ENCODE data around the gene AUTS2. TPM values are rescaled to one million over a fixed set of nuclear protein-coding genes. Genes with fewer than 3 reads are reported as not detected.

AUTS2 gene
- total RNA-seq, 1 experiment from 2014 or later: 4.6 TPM

DNA sequence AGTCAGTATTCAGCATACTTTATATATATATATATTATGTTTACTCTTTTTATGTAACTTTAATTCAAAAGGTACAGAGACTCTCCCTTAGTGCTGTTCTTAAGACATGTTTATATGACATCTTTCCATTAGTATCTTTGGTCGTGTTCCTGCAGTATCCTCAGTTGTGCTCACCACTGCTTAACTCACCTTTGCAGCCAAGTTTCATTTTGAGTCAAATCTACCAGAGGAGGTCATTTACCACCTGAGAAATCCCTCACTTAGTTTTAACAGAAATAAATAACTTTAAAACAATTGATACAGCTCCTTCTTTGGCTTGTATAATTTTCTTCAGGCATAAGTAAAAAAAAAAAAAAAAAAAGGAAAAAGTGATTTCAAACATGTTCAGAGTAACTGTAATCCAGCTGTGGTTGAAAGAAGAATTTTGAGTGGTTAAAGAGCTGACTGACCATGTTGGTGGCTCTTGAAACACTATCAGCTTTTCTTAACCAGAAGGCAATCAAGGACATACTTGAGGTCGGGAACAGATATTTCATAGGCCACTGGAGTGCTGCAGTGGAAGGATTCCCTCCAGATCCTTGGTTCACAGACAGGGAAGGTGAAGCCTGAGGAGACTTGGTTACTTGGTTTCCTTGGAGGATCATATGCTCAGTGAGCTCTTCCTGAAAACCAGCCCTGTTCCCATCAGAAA is 116.8 kb downstream of the AUTS2 start:
- no peak for DNase-seq (ENCODE audit: low read depth)

DNA sequence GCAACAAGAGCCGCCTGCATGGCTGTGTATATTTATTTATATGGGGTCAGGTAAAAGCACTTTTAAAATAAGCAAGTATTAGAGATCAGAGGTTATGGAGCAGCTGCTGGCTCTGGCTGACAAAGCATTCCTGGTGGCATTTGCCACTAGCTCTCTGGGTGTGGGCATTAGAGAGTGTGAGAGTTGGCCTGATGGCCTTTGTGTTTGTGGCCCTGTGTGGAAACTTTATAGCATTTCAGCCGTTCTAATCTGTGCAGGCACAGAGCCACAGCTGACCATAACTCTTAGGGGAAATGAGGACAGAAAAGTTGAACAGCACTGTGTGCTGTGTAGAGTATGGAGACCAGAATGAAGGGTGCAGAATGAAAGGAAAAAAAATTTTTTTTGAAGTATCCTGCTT is 118.9 kb downstream of the AUTS2 start:
- DNase-seq (ENCODE audit: low read depth): no peak

DNA sequence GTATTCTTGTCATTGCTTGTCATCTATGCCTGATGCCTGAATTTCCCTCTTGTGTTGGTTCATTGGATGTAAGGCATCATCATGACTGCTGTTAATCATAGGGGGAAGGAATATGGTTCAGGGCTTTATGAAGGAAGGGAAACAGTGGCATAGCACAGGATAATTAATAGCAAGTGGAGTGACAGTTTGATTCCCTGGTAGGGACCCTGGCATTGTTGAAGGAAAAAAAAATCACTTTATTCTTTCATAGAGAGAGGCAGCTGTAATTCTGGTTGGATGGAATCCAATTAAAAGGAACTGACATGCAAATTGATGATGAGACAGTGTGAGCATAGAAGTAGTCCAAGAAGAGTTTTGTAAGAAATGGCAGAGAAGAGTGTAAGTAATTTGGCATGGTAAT is 121.4 kb downstream of the AUTS2 start:
- no peak for DNase-seq (ENCODE audit: low read depth)

DNA sequence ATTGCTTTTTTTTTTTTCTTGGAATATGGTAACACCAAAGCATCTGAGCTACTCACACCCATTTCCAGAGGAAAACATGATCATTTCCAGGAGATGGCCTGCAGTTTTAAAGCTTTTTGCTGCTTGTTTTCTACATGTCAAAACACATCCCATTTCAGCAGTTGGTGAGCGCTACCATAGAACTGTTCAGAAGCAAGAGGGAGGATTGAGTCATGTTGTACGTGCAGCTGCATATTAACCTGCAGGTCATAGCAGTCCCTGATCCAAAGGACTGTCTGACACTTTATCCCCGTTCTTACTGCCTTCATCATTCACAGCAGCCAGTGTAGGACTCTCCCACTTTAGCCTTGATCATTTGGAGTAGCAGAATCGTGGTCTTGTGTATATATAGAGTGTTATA is 124.6 kb downstream of the AUTS2 start:
- no peak for DNase-seq (ENCODE audit: low read depth)

DNA sequence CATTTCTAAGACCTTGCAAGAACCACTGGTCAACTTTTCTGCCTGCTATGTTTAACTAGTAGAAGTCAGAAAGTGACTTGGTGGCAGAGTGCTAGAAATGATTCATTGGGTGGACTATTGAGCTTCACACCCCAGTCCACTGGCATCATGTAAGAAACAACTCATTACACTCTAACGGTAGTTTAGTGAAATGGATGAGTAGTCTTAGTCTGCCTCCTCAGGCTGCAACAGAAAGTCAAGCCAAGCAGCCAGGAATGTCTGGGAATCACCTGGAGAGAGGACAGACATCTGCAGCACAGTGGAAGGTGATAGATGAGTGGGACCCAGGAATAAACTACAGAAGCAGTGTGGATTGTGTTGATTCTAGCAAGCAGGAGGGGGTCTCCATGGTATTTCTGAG is 125.4 kb downstream of the AUTS2 start:
- no peak for DNase-seq (ENCODE audit: low read depth)

DNA sequence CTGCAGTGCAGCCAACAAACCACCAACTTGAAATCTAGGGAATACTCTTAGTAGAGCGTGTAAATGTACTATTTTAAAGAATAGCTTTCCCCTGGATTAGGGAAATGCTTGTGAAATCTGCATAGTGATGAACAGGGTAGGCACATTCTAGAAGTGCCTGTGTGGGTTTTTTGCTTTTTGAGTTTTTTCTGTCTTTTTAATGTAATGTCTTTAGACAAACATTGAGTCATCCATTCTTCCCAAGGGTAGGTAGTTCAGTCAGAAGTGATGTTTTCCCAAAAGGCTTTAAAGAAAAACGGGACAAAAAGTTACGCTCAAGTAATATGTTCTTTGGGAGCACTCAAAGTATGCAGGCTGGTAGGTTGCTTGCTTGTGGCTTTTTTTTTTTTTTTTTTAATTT is 130.0 kb downstream of the AUTS2 start:
- no peak for DNase-seq (ENCODE audit: low read depth)

DNA sequence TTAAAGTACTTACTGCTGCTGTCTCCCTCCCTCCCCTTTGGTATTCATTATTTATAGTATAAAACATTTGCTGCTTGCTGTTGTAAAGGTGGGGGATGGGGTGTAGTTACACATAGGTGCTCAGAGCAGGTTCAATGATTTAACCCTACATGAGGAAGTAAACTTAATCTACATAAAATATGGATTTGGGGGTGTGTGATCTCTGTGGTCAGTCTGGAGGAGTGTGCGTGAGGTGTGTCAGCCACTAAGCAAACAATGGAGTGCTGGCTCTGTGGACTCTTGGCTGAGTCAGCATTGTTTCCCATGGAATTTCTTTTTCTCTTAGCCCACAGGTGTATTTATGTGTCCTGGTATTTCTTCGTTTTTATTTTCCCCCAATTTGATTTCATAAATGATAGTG is 133.9 kb downstream of the AUTS2 start:
- no peak for DNase-seq (ENCODE audit: low read depth)

DNA sequence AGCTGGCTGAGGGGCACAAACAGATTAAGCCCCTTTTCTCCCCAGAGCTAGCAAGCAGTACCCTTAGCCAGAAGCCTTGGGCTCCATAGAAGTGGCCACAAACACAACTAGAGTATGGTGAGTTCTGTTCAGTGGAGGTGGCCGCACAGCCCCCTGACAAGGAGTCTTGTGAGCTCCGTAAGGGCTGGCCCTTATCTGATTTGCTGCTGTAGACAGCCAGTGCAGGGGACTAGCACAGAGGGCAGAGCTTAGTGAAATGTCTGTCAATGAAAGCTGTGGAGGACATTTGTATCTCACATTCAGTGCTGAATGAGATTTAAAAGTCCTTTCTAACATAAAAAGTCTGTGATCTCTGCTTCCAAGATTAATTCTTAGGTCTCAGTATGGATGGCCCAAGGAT is 137.3 kb downstream of the AUTS2 start:
- no peak for DNase-seq (ENCODE audit: low read depth)

DNA sequence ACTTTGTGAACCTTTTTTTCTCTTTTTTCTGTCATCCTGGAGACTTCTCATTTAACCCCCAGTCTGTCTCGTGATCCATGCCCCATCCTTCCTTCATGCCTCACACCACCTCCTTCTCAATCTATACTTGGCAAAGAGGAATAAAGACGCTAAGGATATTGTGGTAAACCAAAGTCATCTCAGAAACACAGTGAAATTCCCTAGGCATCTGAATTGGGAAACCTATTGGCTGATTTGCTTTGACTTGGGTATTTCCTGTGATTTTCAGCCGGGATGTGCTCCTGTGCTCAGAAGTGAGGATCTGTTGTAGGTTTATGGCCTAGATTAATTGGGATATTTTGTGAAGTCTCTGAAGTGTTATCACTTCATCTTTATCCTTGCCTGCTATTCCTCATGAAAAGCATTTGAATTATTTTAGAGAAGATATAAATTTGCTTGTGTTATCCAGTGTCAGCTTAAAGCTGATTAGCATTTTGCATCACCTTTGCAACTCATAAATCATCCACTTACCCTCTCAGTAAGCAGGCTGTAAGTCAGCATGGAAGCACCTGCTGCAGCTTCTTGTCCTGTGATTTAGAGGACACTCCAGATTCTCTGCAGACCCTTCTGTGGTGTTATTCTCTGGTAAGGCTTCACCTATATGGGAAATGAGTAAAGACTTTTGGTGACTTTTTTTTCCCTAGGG is 138.0 kb downstream of the AUTS2 start:
- DNase-seq (ENCODE audit: low read depth): no peak

DNA sequence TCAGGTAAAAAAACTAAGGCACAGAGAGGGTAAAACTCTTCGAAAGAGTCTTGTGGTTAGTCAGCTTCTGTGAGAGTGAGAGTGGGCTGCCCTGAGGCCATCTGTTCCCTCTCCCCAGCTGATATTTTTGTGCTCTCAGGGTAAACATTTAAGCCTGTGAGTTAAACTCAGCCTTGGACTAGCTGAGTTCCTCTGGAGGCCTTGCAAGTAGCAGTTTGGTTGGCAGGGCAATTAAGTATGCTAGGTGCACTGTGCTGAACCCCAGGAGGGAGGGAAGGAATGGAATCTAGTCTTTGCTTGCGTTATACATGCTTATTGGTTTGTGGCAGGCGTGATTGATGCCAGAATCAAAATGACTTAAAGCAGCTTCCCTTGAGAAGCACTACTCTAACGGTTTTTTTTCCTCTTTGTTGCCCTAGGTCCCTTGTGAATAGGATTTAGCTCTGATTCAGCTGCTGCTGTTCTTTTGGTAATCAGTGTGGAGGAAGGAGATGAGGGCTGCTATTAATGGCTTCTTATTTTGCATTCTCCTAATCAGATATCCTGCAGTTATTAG is 140.2 kb downstream of the AUTS2 start:
- no peak for DNase-seq (ENCODE audit: low read depth)

DNA sequence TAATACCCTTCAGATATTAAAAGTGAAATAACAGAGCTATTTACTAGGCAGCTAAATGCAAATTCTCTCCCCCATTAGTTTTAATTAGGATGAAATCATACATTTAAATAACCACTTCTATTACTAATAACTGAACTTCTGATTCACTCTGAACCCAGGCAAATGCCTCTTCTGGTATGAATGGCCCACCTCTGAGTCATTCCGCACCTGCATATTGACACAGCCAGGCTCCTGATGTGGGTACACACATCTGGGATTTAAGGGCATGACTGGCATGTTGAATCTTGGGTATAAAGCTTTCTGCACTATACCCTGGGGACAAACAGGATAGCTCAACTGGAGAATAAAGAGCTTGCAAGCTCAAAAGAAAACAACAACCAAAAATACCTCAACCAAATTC is 140.9 kb downstream of the AUTS2 start:
- no peak for DNase-seq (ENCODE audit: low read depth)

DNA sequence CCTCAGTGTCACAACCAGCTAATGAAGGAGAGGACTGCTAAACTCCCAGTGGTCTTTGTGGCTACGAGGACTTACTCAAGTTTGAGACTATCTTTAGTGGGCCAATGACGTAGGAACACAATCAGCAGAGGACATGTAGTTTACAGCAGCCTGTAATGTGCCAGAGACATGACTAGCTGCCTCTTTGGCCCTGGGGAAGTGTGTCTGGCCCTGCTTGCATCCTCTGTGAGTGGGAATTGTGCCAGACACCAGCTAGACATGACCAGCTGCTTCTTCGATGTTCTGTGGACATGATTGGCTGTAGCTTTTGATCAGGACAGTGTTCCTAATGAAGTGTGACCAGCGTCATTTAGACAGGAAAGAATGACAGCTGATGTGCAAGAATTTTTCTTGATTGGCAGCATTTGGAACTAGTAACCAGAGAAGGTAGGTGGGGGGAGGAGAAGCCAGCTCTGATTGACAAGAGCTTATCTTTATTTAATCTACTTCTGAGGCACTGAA is 141.7 kb downstream of the AUTS2 start:
- no peak for DNase-seq (ENCODE audit: low read depth)

DNA sequence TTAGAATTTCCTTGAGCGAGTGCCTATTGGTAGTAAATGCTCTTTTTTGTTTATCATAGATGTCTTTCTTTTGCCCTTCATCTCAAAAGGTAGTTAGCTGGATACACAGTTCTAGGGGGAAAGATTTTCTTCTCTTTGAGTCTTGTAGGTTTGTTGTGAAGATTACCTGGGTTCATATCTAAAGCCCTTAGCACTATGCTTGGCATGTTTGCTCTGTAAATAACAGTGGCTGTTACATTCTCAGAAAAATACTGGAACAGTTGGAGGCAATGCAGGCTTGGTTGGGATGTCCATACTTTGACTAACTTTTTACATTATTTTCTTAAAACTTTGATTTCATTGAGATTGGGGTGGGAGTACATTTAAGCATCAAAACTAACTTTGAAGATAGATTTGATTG is 144.0 kb downstream of the AUTS2 start:
- no peak for DNase-seq (ENCODE audit: low read depth)

DNA sequence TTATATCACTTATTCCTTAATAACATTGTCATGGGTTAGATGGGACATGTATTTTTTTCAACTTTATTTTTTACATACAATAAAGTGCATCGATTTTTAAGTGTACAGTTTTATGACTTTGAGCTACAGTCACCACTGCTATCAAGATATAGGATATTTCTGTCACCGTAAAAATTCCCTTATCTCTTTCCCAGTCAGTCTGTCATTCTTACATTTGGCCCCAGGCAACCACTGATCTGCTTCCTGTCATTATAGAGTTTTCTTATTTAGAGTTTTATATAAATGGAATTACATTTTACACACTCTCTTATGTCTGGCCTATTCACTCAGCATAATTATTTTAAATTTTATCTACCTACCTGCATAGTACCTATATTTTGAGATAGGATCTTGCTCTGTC is 145.2 kb downstream of the AUTS2 start:
- no peak for DNase-seq (ENCODE audit: low read depth)

DNA sequence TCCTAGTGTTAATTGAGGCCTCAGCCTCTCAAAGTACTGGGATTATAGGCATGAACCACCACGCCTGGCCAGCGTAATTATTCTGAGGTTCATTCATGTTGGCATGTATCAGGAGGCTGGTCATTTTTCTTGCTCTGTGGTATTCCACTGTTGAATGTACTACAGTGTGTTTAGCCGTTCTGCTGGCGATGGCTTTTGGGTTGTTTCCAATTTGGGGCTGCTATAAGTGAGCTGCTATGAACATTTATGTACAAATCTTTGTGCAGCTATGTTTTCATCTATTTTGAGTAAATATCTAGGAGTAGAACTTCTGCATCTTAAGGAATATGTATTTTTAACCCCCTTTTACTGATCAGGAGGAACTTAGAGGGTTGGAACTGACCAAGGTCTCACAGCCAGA is 145.8 kb downstream of the AUTS2 start:
- DNase-seq (ENCODE audit: low read depth): no peak

DNA sequence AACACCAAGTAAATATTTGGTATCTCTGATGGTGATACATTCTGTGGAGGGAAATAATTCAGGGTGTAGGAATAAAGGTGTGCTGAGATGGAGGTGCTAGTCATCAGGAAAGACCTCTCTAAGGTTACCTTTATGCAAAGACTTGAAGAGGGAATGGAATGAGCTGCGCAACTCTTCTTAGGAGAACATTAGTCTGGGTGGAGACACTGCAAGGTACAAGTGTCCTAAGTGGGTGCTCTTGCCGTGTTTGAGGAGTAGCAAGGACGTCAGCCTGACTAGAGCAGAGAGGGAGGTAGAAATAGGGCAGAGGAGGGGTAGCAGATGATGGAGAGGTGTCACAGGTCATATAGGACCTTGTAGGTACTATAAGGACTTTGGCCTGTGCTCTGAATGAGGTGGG is 148.1 kb downstream of the AUTS2 start:
- DNase-seq (ENCODE audit: low read depth): no peak

DNA sequence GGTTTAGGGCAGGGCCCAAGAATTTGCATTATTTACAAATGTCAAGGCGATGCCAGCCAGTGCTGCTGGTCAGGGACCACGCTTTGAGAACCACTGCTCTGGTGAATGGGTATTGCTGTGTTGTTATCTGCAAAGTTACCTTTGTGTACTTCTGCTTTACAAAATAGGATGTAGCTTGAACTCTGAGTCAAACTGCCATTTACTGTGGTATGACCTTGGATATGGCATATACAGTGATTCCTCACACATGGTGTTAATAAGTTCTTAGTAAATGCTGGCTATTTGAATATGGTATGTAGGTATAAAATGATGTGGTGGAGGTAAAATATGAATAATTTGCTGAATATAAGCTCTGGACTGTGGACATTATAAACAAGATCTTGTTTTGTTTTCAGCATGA is 148.9 kb downstream of the AUTS2 start:
- no peak for DNase-seq (ENCODE audit: low read depth)

DNA sequence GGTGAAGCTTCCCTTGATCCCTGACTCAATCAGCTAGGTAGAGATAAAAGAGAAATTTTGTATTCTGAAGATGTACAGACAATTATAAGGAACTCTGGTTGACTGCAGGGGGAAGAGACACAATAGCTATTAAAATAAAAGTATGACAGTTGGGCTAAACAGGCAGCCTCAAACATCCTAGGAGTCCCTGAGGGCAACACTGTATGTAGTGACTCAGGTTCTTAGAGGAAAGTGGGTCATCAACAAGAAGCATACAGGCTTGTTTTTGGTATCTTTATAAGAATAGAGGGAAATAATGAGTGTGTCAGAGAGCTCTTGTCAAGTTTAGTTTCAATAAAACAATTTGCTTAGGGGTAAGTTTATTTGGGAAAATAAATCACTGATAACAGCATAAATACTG is 150.3 kb downstream of the AUTS2 start:
- DNase-seq (ENCODE audit: low read depth): no peak

DNA sequence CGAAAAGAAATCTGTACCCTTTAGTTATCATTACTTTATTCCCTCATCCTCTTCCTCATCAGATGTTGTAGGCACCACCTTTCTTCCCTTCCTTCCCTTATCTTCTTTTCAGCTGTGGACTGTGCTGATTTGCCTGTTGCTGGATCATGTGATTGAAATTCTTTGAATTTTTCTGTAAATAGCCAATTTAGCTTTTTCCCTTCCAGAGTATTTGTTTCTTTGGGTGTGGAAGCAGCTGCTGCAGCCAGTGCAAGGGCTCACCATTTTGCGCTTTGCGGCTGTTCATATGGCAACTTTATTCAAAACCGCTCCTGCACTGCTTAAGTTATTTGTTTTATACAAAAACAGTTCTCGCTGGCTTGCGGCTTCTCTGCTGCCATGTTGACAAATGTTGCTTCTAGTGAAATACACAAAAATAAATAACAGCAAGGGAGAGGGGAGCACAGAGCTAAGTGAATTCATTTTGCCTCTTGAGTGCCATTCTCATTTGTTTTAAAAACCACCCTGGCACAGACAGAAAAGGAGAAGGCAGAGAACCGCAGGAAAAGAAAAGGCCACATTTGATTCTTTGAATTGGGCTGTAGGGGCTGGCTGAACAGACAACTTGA is 151.2 kb downstream of the AUTS2 start:
- no peak for DNase-seq (ENCODE audit: low read depth)

DNA sequence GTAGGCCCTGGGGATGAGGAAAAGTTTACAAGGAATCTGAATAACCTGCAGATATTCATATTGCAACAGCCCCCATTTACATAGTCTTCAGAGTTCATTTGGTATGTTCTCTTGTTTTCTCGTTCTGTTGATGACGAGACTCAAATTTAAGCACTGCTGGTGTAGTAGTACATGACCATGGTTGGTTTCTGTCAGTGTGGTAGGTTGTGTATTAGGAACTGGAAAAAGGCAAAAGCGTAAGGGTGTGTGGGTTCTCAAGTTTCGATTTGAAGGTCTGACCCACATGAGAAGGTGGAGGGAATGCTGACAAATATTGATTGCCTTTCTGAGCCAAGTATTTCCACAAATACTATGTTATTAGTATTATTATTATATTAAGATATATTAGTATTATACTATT is 151.7 kb downstream of the AUTS2 start:
- DNase-seq (ENCODE audit: low read depth): no peak

DNA sequence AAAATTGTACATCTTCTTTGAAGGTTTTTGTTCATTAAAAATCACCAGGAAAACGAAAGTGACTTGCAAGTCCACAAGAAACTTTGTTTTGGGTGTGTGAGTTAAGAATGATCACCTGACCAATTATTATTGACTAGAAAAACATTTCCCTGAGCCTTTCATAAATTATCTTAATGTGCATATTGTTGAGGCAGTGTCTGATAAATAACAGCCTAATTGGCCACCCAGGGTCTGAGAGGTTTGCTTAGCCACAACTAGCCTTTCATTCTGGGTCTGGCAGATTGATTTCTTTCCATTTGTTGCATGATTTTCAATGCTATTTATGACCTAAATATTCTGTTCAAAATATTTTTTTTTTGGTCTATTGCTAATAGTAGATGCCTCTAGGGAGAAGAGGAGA is 152.8 kb downstream of the AUTS2 start:
- DNase-seq (ENCODE audit: low read depth): no peak

DNA sequence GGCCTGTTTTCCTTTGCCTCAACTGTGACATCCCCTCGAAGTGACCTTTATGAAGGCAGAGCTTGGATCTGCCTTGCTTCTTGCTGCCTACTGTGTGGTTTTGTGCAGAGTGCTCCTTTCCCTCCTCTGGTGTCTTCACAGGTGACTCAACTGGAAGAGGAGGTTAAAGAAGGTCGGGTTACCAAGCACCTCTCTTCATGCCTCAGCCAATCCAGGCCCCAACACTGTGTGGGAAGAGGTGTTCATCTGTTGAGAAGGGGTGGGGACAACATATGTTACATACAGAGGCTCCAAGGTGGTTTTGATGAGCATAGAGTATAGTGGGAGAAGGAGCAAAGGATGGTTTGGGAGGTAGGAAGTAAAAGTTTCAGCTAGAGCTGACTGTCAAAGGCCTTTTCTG is 155.7 kb downstream of the AUTS2 start:
- DNase-seq (ENCODE audit: low read depth): no peak

DNA sequence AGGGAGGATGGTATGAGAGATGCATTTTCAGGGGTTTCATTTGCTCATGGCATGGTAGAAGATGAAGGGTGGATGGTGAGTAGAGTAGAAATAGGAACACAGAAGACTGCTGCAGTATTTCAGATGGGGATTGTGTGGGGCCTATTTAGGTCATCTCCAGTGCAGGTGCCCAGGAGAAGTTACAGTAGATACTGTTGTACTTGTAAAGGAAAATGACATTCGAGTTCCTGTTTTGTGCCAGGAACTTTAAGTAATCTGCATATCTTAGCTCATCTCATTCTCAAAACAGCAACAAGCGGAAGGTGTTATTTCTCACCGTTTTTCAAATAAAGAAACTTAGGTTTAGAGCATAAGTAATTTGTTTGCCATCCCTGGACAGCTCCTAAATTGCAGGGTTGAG is 156.2 kb downstream of the AUTS2 start:
- no peak for DNase-seq (ENCODE audit: low read depth)

All from LHCN-M2 (cell line).